GM18907 (cell line): Measurements from ENCODE around the gene NR2F2.
A peak's percentile ranks its signal among the peaks of the same experiment; 100 is the strongest.

ENCODE experiments used
- ATAC-seq: cut with Tn5 transposase; IDR thresholded peaks from one replicate; pipeline ENCODE4 v1.9.1; 2021; ENCODE audit warnings: mild to moderate bottlenecking, moderate library complexity; ENCODE audit not compliant: unreplicated experiment

The NR2F2 gene

DNA sequence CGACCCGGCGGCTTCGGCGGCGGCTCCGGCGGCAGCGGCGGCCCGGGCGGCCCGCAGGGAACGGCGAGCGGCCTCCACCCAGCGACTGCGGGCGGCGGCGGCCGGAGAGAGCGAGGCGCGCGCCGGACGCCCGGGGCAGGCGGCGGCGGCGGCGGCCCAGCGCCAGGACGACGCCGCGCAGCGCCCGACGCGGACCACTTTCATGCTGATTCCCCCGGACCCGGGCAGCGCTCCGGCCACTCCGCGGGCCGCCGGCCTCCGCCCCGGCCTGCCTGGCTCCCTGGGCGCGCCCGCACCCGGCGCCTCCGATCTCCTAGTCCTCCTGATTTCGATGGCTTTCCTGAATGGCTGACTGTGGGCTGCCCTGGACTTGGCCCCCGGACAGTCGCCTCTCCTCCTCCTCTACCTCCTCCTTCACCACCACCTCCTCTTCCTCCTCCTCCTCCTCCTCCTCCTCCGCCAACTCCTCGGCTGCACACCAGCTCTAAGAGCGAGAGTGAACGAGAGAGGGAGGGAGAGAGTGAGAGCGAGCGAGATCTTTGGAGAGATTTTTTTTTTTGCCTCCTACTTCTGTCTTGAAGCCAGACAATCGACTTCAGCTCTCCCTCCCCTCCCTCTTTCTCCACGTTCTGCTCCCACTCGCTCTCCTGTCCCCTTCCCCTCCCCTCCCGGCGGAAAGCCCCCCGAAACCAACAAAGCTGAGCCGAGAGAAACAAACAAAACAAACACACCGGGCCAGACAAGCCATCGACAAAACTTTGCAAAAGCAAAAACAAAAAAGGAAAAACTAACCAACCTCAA, 844 bp downstream of the NR2F2 start:
- peak; percentile 8 for ATAC-seq

DNA sequence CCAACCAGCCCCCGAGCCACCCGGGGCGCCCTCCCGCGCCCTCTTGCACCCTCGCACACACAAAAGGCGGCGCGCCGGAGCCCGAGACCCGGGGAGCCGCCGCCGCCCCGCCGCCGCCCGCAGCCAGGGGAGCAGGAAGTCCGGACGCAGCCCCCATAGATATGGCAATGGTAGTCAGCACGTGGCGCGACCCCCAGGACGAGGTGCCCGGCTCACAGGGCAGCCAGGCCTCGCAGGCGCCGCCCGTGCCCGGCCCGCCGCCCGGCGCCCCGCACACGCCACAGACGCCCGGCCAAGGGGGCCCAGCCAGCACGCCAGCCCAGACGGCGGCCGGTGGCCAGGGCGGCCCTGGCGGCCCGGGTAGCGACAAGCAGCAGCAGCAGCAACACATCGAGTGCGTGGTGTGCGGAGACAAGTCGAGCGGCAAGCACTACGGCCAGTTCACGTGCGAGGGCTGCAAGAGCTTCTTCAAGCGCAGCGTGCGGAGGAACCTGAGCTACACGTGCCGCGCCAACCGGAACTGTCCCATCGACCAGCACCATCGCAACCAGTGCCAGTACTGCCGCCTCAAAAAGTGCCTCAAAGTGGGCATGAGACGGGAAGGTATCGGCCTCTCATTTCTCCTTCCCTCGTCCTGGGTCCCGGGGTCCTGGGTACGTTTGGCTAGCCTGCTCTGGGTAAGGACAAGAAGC, 1.6 kb downstream of the NR2F2 start:
- ATAC-seq: no peak

DNA sequence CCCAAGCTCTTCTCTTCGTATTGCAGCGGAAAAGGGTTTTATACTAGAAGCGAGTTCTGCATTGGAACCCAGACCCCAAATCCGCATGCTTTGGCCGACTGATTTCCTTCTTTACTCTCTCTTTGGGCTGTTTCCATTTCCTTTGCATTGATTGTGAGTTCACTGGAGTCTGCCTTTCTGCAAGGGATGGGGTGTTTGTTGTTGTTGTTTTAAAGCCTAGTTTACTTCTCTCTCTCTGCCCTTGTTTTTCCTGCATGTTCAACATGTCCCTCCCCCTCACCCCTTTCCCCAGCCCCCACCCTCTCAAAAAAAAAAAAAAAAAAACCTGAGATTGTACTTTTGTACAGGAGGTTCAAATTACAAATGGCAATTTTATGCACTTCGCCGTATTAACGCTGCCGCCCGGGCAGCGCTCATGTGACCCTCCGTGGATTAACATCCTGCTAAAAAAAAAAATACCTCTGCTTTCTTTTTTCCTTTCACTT, 2.2 kb downstream of the NR2F2 start:
- no peak for ATAC-seq

GRCh38 chr15:96333131-96334016, 2.9 kb downstream of the NR2F2 start:
- no peak for ATAC-seq

- no peak for ATAC-seq
These were observed 3.7 kb downstream of the NR2F2 start for GRCh38 chr15:96334017-96334704.

DNA sequence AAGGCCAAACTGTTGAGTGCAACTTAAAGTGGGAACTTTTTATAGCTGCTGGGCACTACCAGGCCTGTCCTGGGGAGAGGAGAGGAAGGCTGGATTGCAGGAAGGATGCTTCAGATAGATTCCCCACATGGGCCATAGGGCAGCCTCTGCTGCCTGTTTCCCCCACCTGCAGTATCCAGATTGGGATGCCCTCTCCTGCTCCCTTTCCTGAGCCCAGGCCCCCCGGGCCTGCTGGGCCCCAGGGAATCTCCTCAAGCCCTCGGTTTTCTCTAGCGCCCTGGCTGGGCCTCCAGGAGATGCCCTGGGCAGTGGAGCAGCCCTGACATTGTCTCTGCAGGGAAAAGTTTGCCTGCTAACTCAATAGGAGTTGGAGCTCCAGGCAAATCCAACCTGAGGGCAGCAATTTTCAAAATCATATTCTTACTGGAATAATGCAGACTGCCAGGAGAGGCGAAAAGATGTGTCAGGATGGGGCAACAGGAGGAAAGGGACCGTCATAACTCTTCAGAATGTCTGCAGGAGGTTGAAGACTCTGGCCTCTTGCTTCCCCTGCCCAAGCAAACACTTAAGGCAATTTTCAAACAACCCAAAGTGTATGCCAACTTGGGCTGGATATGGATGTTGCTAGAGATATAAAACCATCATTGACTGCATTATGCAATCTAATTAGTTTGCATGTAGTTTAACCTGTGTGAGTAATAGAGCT, 4.4 kb downstream of the NR2F2 start:
- ATAC-seq: no peak

DNA sequence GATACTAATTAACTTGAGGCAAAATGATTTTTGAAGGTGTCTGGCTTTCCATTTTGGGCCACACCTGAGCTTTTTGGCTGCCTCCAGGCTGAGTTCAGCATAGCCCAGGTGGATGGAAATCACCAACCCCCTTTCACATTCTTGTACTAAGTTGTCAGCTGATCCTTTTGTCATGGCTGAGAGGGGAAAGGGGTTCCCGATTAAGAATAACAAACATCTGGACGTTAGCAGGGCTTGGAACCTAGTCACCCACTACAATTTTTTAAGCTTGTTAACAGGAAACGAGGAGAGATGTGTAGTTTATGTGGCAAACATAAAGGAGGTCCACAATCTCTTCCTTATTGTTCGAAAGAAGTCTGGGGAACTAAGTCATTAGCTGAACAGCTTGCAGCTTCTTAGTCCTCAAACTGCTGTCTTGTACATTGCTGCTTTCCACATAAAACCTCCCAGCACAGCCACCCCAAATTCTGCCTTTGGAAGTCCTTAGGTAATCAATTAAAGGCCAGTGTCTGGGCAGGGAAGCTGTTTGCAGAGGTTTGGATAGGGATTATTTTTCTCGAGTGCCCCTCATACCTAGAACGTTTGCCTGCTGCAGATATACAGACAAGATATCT, 5.0 kb downstream of the NR2F2 start:
- ATAC-seq: no peak

- ATAC-seq: no peak
These were observed 5.7 kb downstream of the NR2F2 start for GRCh38 chr15:96336108-96336595.

GRCh38 chr15:96336596-96337364, 6.3 kb downstream of the NR2F2 start:
- no peak for ATAC-seq

- ATAC-seq: no peak
These were observed 7.0 kb downstream of the NR2F2 start for GRCh38 chr15:96337365-96338023.

- ATAC-seq: no peak
These were observed 7.7 kb downstream of the NR2F2 start for GRCh38 chr15:96338074-96338765.

GRCh38 chr15:96338766-96339618, 8.5 kb downstream of the NR2F2 start:
- ATAC-seq: no peak

GRCh38 chr15:96339619-96340347, 9.3 kb downstream of the NR2F2 start:
- ATAC-seq: no peak

DNA sequence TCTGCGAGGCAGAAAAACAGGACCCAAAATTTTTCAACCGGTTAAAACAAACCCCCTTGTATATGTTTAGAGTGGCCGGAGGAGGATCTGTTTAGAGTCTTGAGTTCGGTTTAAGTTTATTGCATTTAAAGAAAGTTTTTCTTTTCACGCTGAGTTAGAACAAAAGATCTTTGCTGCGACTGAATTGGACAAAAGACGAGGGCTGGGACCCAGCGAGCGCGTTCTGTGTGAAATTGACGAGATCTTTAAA, 9.8 kb downstream of the NR2F2 start:
- ATAC-seq: no peak

DNA sequence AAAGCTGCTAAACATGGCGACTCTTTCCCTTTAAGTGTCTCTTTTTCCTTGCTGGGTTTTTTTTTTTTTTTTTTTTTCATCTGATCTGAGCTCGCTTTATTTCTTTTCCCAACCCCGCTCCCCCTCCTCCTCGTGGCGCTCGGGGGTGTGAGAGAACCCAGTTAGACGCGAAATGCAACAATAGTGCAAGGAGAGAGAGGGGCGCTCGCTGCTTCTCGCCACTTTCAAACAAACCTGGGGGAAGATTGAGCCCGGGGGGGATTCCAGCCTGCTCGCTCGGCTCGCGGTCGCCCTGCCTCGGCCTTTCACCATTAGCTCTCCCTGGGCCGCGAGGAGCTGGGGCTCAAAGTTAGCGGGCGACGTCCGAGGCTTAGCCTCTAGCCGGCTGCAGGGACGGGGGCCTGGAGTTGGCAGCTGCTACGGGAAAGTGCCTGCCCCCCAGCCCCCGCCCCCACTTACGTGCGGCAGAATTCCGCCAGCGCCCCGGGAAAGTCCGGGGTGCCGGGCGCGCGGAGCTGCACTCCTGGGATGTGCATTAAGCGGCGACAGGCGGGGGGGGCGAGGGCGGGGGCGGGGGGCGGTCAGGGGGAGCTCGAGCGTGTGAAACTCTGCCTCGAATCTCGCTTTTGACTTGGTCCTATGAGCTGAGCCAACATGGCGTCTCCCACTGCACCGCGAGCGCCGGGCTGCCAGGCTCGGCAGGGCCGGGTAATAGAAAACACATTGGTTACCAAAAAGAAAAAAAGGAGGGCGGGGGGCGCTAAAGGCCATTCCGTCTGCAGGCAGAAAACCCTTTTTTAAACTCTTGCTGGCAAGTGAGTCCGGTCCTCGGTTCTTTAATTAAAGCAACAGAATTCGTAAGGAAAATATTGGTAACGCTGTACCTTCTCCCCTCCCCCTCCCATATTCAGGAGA, 10.4 kb downstream of the NR2F2 start:
- ATAC-seq: peak; percentile 29
